Neural progenitor cell (in vitro differentiated cells): ENCODE data around the gene FAM32A.

Source experiments
- EZH2 ChIP-seq: fragments of 200-600 bp; sonication (generic); IDR thresholded peaks from 2 replicates; pipeline ENCODE4 v1.6.1; 2017; ENCODE audit warnings: antibody characterized with exemption, mild to moderate bottlenecking, moderate library complexity
- EZH2phosphoT487 ChIP-seq: fragments of 200-600 bp; sonication (generic); IDR thresholded peaks from 2 replicates; pipeline ENCODE4 v1.6.1; 2017; ENCODE audit warnings: antibody characterized with exemption
- TF ChIP-seq, protein P1 (sequence below): fragments of 200-600 bp; sonication (generic); IDR thresholded peaks from 2 replicates; pipeline ENCODE4 v1.5.1; 2017; ENCODE audit warnings: antibody characterized with exemption, mild to moderate bottlenecking

DNA sequence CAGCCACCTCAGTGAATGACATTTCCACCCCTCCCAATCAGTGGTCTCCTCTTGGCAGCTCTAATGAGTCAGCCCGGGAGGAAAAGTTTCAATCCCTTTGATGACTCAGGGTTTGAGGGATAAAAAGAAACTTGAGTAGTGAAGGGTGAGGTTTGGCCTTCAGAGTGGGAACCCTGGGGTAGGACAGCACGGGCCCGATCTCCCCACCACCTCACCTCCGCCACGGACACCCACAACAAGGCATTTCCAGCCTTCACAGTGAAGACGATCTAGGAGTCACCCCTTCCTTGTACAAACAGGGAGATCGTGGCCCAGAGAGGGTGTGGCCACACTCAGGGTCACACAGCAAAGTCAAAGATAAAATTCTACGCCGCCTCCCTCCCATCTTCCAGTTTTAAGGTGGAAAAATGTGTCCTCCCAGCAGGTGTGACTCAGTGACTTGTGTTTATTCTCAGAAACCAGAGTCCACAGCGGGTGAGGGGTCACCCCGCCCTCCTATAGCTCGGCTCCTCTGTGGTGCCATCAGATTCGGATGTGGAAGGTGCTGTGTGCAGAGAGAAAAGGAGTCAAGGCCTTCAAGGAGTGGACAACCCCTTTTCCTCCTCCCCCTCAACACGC is 24.2 kb upstream of the FAM32A start:
- TF ChIP-seq, protein P1, sequence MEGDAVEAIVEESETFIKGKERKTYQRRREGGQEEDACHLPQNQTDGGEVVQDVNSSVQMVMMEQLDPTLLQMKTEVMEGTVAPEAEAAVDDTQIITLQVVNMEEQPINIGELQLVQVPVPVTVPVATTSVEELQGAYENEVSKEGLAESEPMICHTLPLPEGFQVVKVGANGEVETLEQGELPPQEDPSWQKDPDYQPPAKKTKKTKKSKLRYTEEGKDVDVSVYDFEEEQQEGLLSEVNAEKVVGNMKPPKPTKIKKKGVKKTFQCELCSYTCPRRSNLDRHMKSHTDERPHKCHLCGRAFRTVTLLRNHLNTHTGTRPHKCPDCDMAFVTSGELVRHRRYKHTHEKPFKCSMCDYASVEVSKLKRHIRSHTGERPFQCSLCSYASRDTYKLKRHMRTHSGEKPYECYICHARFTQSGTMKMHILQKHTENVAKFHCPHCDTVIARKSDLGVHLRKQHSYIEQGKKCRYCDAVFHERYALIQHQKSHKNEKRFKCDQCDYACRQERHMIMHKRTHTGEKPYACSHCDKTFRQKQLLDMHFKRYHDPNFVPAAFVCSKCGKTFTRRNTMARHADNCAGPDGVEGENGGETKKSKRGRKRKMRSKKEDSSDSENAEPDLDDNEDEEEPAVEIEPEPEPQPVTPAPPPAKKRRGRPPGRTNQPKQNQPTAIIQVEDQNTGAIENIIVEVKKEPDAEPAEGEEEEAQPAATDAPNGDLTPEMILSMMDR, result no peak
- TF ChIP-seq EZH2 (no peak), EZH2phosphoT487 (no peak)
